GM18870 (cell line): Measurements from ENCODE around the gene MIEF1.

Experiments
- ATAC-seq: cut with Tn5 transposase; IDR thresholded peaks from one replicate; pipeline ENCODE4 v1.9.1; 2021; ENCODE audit warnings: moderate library complexity; ENCODE audit not compliant: unreplicated experiment

MIEF1 gene

DNA sequence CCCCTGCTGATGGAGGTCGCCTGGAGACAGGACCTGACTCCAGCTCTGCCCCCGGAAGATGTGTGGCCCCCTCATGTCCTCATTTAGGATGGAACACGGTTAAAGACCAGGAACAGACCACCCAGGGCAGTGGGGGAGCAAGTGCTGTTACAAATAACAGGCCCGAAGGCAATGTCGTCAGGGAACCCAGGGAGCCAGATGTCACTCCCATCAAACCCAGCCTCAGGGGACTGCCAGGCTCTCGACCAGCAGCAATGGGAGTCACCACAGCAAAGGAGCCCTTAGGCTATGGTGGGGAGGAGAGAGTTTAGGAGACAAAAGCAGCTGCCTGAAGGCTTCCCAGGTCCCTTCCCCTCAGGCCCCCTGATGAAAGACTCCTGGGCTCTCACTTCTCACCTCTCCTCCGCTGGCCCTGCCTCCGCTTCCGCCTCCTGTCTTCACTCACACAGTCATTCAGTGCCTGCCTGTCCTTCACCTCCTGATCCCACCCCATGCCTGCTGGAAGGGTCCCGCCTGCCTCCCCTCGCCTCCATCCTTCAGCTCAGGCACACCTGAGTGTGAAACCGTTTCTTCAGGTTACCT, 26.1 kb downstream of the MIEF1 start:
- no peak for ATAC-seq

DNA sequence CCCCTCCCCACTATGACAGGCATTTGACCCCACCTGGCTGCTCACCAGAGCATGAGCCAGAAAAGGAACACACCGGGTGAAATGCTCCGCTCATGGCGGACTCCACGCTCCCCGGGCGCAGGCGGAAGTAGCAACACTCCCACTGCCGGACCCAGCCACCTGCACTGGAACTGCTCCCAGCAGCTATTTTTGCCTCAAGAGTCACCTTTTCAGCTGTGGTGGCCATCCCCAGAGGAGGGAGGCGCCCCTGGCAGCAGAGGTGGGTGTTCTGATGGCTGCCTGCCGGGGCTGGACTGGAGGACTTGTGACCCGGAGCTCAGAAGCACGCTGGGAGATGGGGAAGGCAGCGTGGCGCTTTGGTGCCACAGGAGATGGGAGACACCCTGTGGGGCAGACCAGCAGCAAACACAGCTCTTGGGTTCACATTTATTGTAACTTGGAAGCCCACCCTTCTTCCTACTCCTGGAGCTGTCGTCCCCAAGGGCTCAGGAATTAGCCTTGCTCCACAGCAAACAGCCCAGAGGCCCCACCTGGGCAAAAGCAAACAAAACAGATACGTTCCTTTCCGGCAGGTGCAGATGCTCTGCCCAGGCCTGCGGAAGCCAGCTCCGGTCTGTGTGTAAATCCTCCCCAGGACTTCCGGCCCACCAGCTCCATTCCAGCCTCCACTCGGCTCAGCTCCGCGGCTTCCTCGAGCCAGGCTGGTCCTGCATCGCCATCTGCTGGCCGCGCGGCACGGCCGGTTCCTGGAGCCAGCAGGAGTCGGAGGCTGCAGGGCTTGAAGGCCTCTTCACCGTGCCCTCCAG, 26.8 kb downstream of the MIEF1 start:
- ATAC-seq: no peak

DNA sequence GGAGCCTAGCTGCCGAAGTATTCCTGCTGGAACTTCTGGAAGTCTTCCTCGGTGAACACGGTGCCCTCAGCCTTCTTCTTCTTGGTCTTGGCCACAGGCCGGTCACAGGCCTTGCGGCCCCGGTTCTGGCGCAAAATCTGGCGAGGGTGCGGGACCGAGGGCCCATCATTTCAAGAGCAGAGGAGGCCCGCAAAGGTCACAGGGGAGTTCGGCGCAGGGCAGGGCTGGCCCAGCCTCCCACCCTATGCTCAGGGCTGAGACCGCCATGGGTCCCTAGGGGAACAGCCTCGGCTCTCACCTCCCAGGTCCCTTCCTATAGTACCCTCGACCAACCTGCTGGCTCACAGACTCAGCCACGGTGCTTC, 27.4 kb downstream of the MIEF1 start:
- ATAC-seq: no peak

DNA sequence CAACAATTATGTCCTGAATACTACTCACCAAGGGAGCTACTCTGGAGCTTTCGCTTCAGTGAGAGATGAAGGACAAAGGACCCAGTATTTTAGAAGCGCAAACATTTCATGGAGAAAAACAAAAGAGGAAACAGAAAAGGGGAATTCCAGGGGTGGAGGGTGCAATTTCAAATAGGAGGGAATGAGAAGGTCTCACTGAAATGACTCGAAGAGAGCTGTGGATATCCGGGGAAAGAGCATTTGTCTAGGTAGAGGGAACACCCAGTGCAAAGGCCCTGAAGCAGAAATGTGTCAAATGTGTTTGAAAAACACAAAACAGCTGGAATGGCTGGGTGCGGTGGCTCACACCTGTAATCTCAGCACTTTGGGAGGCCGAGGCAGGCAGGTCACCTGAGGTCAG, 28.0 kb downstream of the MIEF1 start:
- ATAC-seq: no peak

DNA sequence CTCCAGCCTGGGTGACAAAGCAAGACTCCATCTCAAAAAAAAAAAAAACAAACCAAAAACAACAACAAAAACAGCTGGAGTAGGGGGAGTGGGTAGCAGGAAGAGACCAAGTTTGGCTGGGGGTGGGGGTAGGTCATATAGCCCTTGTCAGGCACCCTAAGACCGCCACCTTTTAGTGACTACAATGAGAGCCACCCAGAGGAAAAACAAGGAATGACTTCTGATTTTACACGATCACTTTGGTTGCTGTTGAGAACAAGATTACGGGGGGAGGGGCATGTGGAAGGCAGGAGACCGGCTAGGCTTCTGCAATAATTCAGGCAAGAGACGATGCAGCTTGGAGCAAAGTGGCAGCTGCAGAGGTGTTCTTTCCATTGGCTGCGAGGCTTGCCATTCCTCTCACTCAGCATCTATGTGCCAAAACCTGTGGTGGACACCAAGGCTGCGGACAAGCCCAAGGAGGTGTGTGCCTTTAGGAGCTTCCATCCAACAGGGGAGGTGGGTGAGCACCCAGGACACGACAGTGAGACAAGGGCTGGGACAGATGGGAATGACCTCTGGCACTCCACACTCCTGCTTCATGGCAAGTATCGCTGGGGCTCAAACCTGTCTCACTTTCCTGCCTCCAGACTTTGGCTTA, 28.7 kb downstream of the MIEF1 start:
- ATAC-seq: no peak

DNA sequence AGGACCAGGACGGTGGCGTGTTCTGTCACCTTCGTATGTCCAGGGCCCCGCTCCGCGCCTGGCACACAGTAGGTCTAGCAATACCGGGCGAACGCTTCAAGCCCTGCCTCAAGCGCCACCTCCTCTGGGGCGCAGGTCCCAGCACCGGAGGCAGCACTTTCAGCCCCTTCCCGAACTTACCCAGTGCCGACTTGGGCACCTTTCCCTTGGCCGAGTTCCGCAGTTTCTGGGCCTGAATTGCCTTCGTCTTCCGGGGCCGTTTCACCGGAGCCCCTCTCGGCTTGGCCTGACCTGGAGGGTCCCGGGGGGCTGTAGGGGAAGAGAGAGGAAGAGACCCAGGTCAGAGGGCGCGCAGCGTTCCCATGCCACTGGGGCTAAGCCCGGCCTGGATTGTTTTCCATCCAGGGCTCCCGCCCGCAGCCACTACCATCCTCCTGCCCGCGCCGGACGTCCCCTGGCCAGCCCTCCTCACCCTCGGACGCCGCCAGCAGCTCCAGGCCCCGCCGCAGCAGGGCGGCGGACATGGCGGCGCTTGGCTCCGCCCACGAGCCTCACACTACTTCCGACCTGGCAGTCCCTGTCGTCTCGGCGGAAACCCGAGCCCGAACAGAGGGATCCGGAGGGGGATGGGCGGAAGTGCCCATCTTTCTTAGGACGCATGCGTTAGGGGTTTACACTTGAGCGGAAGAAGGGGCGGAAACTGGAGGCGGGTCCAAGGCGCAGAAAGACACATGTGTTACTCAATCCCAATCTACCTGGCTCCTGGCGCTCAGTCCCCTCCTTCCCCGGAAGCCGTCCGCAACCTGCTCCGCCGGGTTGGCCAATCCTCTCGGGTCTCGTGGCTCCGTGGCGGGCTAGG, 30.4 kb downstream of the MIEF1 start, which contains the start of gene RPS19BP1:
Gene RPS19BP1, minus strand, starts transcription at position 534 of the 859 bp plus-strand sequence. Its CDS starts 10 bp downstream, at position 524.
- ATAC-seq: peak; percentile 83

DNA sequence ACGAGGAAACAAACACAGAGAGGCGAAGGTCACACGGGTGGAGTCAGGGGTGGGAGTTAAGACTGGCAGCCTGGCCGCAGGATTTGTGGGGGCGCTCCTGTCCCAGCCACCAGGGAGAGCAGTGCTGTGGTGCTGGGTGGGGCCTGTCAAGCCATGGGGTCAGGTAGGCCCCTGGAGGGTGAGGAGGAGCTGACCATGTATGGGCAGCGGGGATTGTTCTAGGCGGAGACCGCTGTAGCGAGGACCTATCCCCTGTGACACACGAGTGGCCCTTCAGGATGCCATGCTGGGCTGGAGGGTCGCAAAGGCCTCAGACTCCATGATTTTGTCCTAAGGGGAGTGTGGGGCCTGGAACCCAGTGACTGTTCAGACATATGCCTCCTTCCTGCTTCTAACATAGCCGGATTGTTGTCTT, 32.0 kb downstream of the MIEF1 start:
- ATAC-seq: no peak

DNA sequence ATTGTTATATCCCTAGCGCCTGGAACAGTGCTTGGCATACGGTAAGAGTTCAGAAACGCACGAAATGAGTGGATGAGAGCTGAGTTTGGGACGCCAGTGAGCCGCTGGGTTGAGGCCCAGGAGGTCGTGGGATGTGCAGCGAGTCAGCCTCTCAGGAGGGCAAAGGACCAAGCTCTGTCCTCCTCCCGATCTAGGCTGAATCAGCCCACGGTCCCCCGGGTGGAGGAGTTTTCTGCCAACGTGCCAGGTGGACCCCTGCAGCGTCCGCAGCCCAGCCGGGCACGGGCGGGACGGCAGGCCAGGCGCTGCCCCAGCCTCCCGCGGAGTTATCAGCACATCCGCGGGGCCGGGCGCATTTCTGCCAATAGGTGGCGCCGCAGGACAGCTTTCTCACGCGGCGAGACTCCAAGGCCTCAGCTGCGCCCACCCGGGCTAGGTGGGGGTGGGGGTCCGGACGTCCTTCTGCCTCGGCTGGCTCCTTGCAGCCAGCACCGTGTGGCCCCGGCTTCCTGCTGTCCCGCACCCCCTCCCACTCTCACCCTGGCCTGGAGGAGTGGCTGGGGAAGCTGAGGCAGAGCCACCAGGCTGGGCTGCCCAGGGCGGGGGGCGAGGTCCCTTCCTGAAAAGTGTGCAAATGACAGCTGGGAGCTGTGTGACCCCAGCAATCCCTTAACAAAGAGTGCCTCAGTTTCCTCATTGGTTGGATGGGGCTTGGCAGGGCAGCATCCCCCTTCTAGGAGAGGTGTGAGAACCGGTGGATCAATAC, 32.7 kb downstream of the MIEF1 start:
- no peak for ATAC-seq

DNA sequence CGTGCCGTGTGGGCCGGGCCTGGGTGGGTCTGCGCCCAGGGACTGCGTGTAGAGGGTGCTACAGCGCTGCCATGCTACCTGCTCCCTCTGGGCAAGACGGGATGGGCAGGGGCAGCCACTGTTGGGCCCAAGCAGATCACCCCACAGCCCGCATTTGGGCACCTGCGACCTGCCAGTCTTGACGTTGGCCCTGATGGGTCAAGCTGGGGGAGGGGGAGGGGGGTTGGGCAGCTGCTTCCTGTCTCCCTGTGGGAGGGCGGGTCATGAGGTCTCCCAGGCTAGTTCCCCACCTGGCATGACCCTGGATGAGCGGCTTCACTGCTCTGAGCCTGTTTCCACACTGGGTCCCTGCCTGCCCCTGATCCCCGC, 33.3 kb downstream of the MIEF1 start:
- ATAC-seq: no peak

DNA sequence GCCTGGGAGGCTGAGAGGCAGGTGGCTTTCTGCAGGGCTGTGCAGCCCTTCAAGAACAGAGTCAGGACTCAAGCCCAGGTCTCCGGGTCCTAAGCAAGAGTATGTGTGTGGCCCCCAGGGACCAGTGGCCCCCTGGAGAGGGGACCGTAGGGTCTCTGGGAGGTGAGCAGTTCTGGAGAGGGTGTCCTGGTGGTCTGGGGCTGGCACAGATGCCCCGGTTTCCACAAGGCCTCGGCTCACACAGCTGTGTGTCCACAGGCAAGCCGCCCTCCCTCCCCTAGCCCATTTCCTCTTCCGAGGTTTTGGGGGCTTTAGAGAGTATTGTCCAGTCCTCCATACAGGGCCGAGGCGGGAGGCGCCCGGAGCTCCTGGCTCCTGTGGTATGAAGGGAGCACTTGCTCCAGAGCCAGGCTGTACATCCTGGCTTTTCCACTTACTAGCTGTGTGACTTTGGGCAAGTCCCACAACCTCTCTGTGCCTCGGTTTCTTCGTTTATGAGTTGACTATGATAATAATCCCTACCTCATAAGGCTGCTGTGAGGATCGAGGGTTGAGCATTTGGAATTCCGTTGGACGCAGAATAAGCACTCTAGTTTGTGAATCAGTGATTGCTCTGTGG, 33.9 kb downstream of the MIEF1 start:
- no peak for ATAC-seq

DNA sequence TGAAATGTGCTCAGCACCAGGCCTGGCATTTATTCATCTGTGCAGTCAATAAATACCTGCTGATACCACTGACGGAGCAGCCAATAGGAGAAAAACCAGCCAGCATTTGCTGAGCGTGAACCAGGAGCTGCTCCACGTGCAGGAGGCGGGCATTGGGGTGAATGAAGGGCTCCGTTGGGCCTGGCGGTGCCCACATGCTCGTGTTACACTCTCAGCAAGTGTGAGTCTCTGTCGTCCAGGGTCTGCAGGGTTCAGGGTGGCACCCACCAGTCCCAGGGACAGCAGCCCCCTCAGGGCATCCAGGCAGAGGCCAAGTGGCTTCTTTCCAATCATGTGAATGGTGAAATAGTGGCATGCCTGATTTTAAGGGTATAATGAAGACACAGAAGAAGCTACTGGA, 34.6 kb downstream of the MIEF1 start:
- no peak for ATAC-seq

DNA sequence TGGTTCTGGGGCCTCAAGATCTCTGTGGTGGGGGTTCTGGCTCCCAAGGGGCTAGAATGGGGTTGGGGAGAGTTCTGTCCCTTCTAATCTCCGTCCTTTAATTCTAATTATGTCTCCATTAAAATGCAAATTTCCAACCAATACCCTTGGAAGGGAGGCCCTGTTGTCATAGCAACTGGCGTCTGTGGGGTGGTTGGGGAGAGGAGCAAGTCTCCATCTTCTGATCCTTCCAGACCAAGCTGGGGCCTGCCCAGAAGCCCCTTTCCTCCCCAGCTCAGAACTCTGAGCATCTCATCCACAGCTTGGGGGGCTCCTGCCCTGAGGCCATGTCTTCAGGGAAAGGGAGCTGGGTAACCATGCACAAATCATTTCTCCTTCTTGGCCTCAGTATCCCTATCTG, 35.9 kb downstream of the MIEF1 start:
- no peak for ATAC-seq

DNA sequence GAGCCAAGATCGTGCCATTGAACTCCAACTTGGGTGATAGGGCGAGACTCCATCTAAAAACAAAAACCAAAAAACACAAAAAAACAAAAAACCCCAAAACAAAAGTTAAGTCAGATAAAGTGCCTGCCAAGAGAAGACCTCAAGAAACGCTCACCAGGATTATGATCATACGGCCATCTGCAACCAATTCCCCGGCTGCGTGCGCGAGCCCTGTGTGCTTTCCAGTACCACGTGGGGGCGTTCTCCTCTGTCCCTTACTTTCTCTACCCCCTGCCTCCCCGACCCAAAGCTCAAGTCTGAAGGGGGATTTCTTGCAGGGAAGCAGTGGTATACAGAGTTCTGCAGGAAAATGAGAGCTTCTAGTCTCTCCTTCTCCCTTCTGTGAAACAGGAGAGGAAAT, 41.0 kb downstream of the MIEF1 start:
- no peak for ATAC-seq

DNA sequence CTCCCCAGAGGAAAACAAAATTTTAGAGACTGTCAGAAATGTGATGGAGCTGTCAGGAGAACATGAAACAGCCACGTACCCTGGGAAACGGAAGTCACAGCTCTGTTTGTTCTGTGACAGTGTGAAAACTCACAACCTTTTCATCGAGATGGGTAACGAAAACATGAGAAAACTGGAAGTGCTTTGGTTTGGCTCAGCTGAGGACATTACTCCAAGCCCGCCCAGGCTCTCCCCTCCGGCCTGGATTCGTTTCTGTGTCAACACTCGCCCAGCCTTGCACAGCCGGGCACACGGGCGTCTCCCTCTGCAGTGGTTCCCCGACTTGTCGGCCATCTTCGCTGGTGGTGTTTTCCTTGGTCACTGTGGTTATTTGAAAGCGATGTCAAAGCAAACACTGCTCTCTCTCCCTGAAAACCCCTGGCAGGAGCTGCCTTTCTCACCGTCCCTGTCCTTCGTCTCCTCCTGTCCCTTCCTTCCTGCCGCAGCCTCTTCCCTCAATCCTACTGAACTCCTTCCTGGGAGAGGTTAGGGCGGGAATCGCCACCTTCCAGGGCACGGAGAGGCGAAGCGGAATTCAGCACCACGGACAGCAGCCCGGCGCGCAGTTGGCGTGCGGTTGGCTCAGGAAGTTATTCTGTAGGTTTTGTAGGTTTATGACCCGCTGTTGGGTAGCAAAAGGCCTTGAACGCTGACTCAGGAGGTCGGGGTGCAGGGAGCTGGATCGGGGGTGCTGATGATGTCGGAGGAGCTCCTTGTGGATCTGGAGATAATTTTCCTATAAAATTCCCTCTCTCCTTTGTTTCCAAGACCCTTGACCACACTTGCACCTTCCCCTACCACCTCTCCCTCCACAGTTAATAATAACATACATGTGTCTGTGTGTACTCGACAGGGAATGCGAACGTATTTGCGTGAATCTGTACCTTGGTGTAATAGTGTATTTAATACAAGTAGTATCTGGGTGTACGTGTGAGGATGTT, 43.6 kb downstream of the MIEF1 start:
- no peak for ATAC-seq

DNA sequence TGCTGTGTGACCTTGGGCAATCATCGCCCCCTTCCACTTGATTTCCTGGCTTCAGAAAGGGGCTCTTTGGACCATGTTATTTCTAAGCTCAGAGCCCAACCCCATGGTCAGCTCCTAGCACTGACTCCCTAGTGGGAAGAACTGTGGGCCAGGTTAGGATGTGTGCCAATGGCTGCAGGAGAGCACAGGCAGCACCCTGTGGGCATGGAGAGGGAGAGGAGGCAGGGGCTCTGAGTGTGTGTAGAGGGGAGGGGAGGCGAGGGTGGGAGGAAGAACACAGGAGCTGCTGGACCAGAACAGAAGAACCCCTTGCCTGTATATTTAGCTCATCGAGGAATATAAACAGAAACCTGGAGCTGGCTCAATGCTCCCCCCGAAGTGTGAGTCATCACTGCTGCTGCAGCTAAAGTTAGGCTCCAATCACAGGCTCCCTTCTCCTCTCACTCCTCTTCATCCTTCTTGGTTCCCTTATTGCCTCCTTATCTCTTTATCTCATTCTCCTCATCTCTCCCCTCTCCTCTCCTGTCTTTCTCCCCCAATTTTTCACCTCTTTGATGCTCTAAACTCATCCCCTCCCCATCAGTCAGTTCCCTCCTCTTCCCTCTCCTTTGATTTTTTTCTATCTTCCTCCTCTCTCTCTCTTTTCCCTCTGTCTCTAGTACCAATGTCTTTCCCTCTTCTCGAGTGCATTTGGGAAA, 44.9 kb downstream of the MIEF1 start:
- ATAC-seq: no peak

DNA sequence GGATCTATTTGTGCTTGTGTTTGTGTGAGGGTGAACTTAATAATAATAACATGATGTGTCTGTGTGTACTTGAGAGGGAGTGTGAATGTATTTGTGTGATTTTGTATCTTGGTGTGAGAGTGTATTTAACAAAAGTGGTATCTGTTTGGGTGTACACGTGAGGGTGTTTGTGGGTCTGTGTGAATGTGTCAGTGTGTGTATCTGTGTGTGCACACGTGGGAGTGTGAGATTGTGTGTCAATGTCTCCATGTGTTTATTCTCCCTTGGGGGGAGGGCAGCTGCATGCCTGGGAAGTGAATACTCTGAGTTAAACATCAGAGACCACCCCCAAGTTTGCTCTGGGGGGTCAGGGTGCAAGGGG, 45.5 kb downstream of the MIEF1 start:
- ATAC-seq: no peak

DNA sequence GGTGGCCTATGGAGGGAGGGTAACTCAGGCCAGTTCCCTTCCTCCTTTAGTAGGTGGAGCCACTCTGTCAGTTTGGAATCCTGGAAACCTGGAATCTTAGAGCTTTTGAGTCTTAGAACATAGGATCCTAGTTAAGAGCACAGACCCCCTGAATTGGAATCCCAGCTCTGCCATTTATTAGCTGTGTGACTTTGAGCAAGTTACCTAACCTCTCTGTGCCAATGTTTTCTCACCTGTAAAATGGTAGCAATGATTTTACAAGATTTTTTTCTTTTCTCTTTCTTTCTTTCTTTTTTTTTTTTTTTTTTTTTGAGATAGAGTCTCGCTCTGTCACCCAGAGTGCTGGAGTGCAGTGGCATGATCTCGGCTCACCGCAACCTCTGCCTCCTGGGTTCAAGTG, 51.3 kb downstream of the MIEF1 start:
- no peak for ATAC-seq

DNA sequence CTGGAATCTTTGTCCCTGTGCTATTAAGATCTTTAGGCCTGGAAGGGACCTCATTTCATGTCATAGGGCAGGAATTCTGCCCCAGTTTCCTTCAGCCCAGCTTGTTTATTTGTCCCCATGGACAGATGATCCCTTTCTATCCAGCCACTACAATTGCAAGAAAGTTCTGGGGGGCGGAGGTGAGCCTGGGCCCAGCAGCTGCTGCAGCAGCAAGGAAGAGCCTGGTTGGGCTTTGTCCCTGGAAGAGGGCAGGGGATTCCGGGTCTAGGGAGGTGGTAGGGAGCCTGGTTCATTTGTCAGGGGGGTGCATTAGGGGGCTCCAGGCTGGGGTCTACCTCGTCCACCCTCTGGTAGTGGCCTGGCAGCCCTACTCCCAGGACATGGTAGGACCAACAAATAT, 52.1 kb downstream of the MIEF1 start:
- no peak for ATAC-seq
